BLaER1 (cell line): ENCODE results near the gene ZFP36L2.

Source experiments
- H3K27ac ChIP-seq: shearing (Covaris generic); formaldehyde crosslinking; 2 replicates; pipeline ENCODE4 v1.8.1; 2022
- H3K27me3 ChIP-seq: shearing (Covaris generic); formaldehyde crosslinking; 2 replicates; pipeline ENCODE4 v1.8.1; 2022
- H3K36me3 ChIP-seq: shearing (Covaris generic); formaldehyde crosslinking; 2 replicates; pipeline ENCODE4 v1.8.1; 2022
- H3K4me1 ChIP-seq: shearing (Covaris generic); formaldehyde crosslinking; 2 replicates; pipeline ENCODE4 v1.8.1; 2022
- H3K4me2 ChIP-seq: shearing (Covaris generic); formaldehyde crosslinking; 2 replicates; pipeline ENCODE4 v1.8.1; 2022
- H3K4me3 ChIP-seq: shearing (Covaris generic); formaldehyde crosslinking; 2 replicates; pipeline ENCODE4 v1.8.1; 2022
- H3K9ac ChIP-seq: shearing (Covaris generic); formaldehyde crosslinking; 2 replicates; pipeline ENCODE4 v1.8.1; 2022
- H3K9me3 ChIP-seq: shearing (Covaris generic); formaldehyde crosslinking; 2 replicates; pipeline ENCODE4 v1.8.1; 2022
- H4K20me1 ChIP-seq: shearing (Covaris generic); formaldehyde crosslinking; 2 replicates; pipeline ENCODE4 v1.8.1; 2022
- Cebpa-rat ChIP-seq: shearing (Covaris generic); IDR thresholded peaks from 2 replicates; pipeline ENCODE4 v1.8.1; 2022

ZFP36L2 gene

DNA sequence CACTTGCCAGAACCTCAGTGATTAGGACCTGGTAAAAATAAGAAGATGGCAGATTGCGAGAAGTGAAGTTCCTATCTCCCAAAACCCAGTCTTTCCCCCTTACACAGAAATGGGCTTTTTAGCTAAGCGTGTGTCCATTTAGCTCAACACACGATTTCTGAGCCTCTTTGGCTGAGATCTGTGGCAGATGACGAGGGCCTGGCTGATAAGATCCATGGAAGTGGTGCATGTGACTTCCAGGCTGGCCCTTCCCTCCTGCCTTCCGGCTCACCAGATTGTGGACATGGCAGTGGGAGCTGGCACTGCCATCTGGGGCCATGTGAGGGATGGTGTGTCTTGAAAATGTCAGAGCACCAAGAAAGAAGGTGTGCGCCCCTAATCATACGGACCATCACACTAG, 41.0 kb upstream of the ZFP36L2 start:
- no peak for TF ChIP-seq Cebpa-rat
- peaks cover 74% of the 10 kb centered on the region for H3K36me3 ChIP-seq
- no peaks in the 10 kb centered on the region for H3K4me1 ChIP-seq
- no peak overlapping the region for H3K4me2 ChIP-seq
- H3K9ac ChIP-seq, result no peak overlapping the region
- H3K4me3 ChIP-seq, result no peak overlapping the region
- H4K20me1 ChIP-seq, result no peaks in the 10 kb centered on the region
- no peaks in the 10 kb centered on the region for H3K27me3 ChIP-seq
- no peaks in the 10 kb centered on the region for H3K9me3 ChIP-seq
- no peak overlapping the region for H3K27ac ChIP-seq

DNA sequence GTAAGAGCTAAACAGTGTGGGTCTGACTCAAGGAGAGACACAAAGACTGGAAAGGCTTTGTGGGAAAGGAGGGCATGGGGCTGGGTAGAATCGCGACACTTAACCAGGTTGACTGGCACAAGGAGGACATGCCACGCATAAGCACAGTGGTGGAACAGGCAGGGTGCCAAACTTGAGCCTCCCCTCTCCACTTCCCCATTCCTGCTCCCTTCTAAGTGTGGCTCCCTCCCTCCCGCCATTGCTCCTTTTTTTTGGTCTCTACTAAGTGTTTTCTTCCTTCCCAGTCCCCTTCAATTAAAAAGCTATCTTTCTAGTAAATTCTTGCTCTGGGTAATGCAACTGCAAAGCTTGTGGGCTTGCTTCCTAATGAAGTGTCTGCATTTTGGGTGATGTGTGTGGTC, 40.3 kb upstream of the ZFP36L2 start:
- Histone ChIP-seq H3K9me3 (no peaks in the 10 kb centered on the region), H3K9ac (no peak overlapping the region), H3K4me1 (no peaks in the 10 kb centered on the region), H3K27ac (no peak overlapping the region), H4K20me1 (no peaks in the 10 kb centered on the region), H3K4me2 (no peak overlapping the region), H3K36me3 (peaks cover 72% of the 10 kb centered on the region), H3K27me3 (no peaks in the 10 kb centered on the region), H3K4me3 (no peak overlapping the region)
- no peak for TF ChIP-seq Cebpa-rat

- peaks cover 64% of the 10 kb centered on the region for H3K36me3 ChIP-seq
- H3K9me3 ChIP-seq, result no peaks in the 10 kb centered on the region
- no peak overlapping the region for H3K27ac ChIP-seq
- H3K27me3 ChIP-seq, result no peaks in the 10 kb centered on the region
- H3K4me2 ChIP-seq, result no peak overlapping the region
- no peaks in the 10 kb centered on the region for H3K4me1 ChIP-seq
- no peak overlapping the region for H3K4me3 ChIP-seq
- no peak overlapping the region for H3K9ac ChIP-seq
- no peak for TF ChIP-seq Cebpa-rat
- no peaks in the 10 kb centered on the region for H4K20me1 ChIP-seq
These were observed 39.0 kb upstream of the ZFP36L2 start for GRCh38 chr2:43265421-43265820.

GRCh38 chr2:43265001-43265400, 38.6 kb upstream of the ZFP36L2 start:
- no peaks in the 10 kb centered on the region for H4K20me1 ChIP-seq
- H3K9me3 ChIP-seq, result no peaks in the 10 kb centered on the region
- H3K4me3 ChIP-seq, result no peak overlapping the region
- no peak overlapping the region for H3K27ac ChIP-seq
- H3K36me3 ChIP-seq, result peaks cover 60% of the 10 kb centered on the region
- no peak for TF ChIP-seq Cebpa-rat
- no peaks in the 10 kb centered on the region for H3K27me3 ChIP-seq
- H3K9ac ChIP-seq, result no peak overlapping the region
- no peak overlapping the region for H3K4me2 ChIP-seq
- no peaks in the 10 kb centered on the region for H3K4me1 ChIP-seq

DNA sequence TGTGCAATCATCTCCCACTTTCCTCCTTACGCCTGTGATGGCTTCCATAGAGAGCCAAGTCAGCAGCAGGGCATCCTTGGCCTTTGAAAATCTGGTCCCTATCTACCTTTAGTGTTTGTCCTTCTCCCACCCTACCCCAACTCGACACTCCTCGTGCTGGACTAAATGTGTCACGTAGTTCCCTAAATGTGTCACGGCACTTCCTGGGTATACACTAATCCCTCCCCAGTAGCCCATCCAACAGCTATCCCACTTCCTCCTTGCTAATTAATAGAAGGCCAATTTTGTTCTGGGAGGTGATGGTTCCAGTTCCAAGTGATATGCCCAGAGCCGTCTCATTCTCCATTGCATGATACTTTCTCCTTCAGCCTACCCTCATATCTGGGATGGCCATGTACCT, 36.5 kb upstream of the ZFP36L2 start:
- Histone ChIP-seq H3K27ac (no peak overlapping the region), H3K9ac (no peak overlapping the region), H3K4me2 (no peak overlapping the region), H4K20me1 (no peaks in the 10 kb centered on the region), H3K4me3 (no peak overlapping the region), H3K9me3 (no peaks in the 10 kb centered on the region), H3K4me1 (no peaks in the 10 kb centered on the region), H3K27me3 (no peaks in the 10 kb centered on the region), H3K36me3 (peaks cover 39% of the 10 kb centered on the region; the same call in 1 of the 2 replicates)
- no peak for TF ChIP-seq Cebpa-rat

DNA sequence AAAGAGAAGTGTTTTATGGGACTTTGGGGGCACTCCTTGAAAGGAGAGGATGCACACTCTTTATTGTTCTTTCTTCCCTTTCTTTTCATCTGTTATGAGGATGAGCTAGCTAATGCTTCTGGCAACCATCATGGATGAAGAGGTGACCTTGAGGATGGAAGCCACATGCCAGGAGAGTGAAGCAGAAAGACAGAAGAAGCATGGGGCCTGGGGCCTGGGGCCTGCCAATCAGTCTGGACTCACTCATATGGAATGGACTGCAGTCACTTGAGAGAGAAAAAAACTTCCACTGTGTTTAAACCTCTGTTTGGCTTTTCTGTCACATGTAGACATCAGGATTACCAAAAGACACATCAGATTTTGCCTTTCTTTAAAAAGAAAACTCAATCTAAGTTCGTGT, 35.8 kb upstream of the ZFP36L2 start:
- Histone ChIP-seq H3K4me1 (no peaks in the 10 kb centered on the region), H4K20me1 (no peaks in the 10 kb centered on the region), H3K36me3 (peaks cover 37% of the 10 kb centered on the region), H3K4me2 (no peak overlapping the region), H3K4me3 (no peak overlapping the region), H3K9me3 (no peaks in the 10 kb centered on the region), H3K9ac (no peak overlapping the region), H3K27me3 (no peaks in the 10 kb centered on the region), H3K27ac (no peak overlapping the region)
- TF ChIP-seq Cebpa-rat, result no peak

DNA sequence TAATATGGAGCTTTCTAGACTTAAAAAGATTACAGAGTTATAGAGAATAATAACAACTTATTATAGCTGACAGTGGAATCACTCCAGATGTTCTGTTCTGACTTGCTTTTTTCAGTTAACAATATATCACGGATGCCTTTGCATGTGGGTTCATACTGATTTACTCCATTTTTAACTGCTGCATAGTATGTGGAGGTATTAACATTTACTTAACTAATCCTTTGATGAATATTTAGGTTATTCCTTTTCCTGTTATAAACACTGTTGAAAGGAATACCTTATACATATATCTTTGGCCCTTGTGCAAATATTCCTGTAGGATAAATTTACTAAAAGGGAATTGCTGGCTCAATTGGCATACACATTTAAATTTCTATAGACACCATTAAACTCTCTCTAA, 33.1 kb upstream of the ZFP36L2 start:
- no peak overlapping the region for H3K9ac ChIP-seq

GRCh38 chr2:43258547-43259156, 32.2 kb upstream of the ZFP36L2 start:
- Histone ChIP-seq H3K36me3 (peaks cover 46% of the 10 kb centered on the region), H3K27ac (no peak overlapping the region), H3K4me3 (no peak overlapping the region), H3K4me2 (no peak overlapping the region), H4K20me1 (no peaks in the 10 kb centered on the region), H3K27me3 (no peaks in the 10 kb centered on the region), H3K9me3 (no peaks in the 10 kb centered on the region), H3K9ac (no peak overlapping the region), H3K4me1 (no peaks in the 10 kb centered on the region)
- TF ChIP-seq Cebpa-rat, result no peak

More for the DNA sequence above, 33.1 kb upstream of the ZFP36L2 start:
- no peaks in the 10 kb centered on the region for H4K20me1 ChIP-seq
- no peak overlapping the region for H3K27ac ChIP-seq
- H3K9me3 ChIP-seq, result no peaks in the 10 kb centered on the region
- no peaks in the 10 kb centered on the region for H3K27me3 ChIP-seq
- peaks cover 41% of the 10 kb centered on the region for H3K36me3 ChIP-seq
- no peaks in the 10 kb centered on the region for H3K4me1 ChIP-seq
- no peak overlapping the region for H3K4me3 ChIP-seq
- TF ChIP-seq Cebpa-rat, result no peak
- H3K4me2 ChIP-seq, result no peak overlapping the region

DNA sequence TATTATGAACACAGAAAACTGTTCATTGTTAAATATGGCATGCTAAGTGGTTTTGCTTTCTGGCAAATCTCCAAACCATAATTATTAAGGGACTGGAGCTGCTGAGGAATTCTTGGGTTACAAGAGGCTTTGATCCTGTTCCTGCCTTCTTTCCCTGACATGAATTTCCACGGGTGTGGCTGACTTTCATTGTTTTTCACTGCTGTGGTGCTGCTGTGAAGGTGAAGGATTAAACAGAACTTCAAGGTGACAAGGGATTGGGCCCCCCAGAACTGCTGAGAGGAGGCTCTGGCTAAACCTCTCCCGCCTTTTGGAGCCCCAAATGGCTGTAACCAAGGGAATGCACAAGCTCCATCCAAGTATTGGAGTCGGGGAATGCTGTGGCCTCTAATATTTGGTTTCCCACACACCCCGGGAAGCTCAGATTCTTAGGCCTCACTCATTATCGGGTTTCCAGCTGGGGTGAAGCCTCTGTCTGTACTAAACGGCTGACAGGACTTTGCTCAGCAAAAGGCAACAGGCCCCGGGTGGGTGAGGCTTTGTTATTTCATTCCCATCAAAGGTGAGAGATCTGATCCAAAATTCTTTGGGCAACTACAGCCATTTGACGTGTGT, 29.0 kb upstream of the ZFP36L2 start:
- H3K4me2 ChIP-seq, result no peak overlapping the region
- H3K9me3 ChIP-seq, result no peaks in the 10 kb centered on the region

GRCh38 chr2:43254331-43254730, 27.9 kb upstream of the ZFP36L2 start:
- H3K36me3 ChIP-seq, result peaks cover 47% of the 10 kb centered on the region
- no peaks in the 10 kb centered on the region for H3K27me3 ChIP-seq
- H3K27ac ChIP-seq, result no peak overlapping the region
- no peak overlapping the region for H3K4me3 ChIP-seq
- TF ChIP-seq Cebpa-rat, result no peak
- H4K20me1 ChIP-seq, result no peaks in the 10 kb centered on the region
- H3K9me3 ChIP-seq, result no peaks in the 10 kb centered on the region
- no peaks in the 10 kb centered on the region for H3K4me1 ChIP-seq
- no peak overlapping the region for H3K4me2 ChIP-seq
- no peak overlapping the region for H3K9ac ChIP-seq

More for the DNA sequence above, 29.0 kb upstream of the ZFP36L2 start:
- no peak for TF ChIP-seq Cebpa-rat
- Histone ChIP-seq H3K27me3 (no peaks in the 10 kb centered on the region), H3K36me3 (peaks cover 45% of the 10 kb centered on the region), H3K4me1 (no peaks in the 10 kb centered on the region), H4K20me1 (no peaks in the 10 kb centered on the region), H3K27ac (no peak overlapping the region), H3K4me3 (no peak overlapping the region), H3K9ac (no peak overlapping the region)
